OCI-LY7 (cell line): Measurements from ENCODE around the gene SEMA6B. TPM values are rescaled to one million over a fixed set of nuclear protein-coding genes. Genes with fewer than 3 reads are reported as not detected.

Source experiments
- BruUV-seq: library from RNA; stranded (reverse); fragments of 400-500 nt; replicated peaks from 2 replicates; lab custom pipeline; 2021; lab: Mats Ljungman, UMichigan
- CTCF ChIA-PET: fragments of 300-600 bp; sonication (Branson Sonifier 250); formaldehyde crosslinking; loops from one replicate; lab custom pipeline; 2022; ENCODE audit warnings: antibody characterized with exemption; ENCODE audit not compliant: unreplicated experiment; lab: Charles Lee
- POLR2A ChIA-PET: fragments of 300-600 bp; sonication (Branson Sonifier 250); formaldehyde crosslinking; loops from one replicate; lab custom pipeline; 2022; ENCODE audit warnings: antibody characterized with exemption; lab: Charles Lee
- DNase-seq: peaks from one replicate; pipeline ENCODE4 v3.0.0-alpha.2; 2015; ENCODE audit warnings: low spot score
- H2AFZ ChIP-seq: fragments of 200-600 bp; sonication (generic), shearing (Covaris generic); 2 replicates; pipeline ENCODE4 v1.6.1; 2014; ENCODE audit warnings: mild to moderate bottlenecking, antibody characterized with exemption, low read length, moderate library complexity
- H3K27ac ChIP-seq: fragments of 200-600 bp; sonication (generic); 2 replicates; pipeline ENCODE4 v1.5.1; 2014; ENCODE audit warnings: mixed run types, low read depth, mild to moderate bottlenecking, moderate library complexity, low read length, inconsistent platforms; ENCODE audit not compliant: poor library complexity, severe bottlenecking
- H3K36me3 ChIP-seq: fragments of 200-600 bp; sonication (generic); 2 replicates; pipeline ENCODE4 v1.6.1; 2014; ENCODE audit warnings: mild to moderate bottlenecking, antibody characterized with exemption, low read length, moderate library complexity, mixed read lengths; ENCODE audit not compliant: insufficient read depth
- H3K4me1 ChIP-seq: fragments of 200-600 bp; sonication (generic); 2 replicates; pipeline ENCODE4 v1.5.1; 2014; ENCODE audit warnings: mild to moderate bottlenecking, low read length; ENCODE audit not compliant: insufficient read depth, poor library complexity, severe bottlenecking
- H3K4me2 ChIP-seq: fragments of 200-600 bp; sonication (generic); 2 replicates; pipeline ENCODE4 v1.6.1; 2014; ENCODE audit warnings: mild to moderate bottlenecking, low read length
- H3K4me3 ChIP-seq: fragments of 200-600 bp; sonication (generic); 2 replicates; pipeline ENCODE4 v1.5.1; 2014; ENCODE audit warnings: mild to moderate bottlenecking, low read depth, low read length; ENCODE audit not compliant: poor library complexity, severe bottlenecking
- H3K79me2 ChIP-seq: fragments of 200-600 bp; sonication (generic); 2 replicates; pipeline ENCODE4 v1.6.1; 2016; ENCODE audit warnings: low read depth, mild to moderate bottlenecking, low read length, moderate library complexity, mixed read lengths; ENCODE audit not compliant: insufficient read depth
- H3K9me2 ChIP-seq: fragments of 200-600 bp; sonication (generic); 2 replicates; pipeline ENCODE4 v1.6.1; 2016; ENCODE audit warnings: mild to moderate bottlenecking, low read length, mixed read lengths; ENCODE audit not compliant: insufficient read depth
- H3K9me3 ChIP-seq: fragments of 200-600 bp; sonication (generic); 2 replicates; pipeline ENCODE4 v1.6.1; 2014; ENCODE audit warnings: mild to moderate bottlenecking, mixed run types, low read length, mixed read lengths
- H4K20me1 ChIP-seq: fragments of 200-600 bp; sonication (generic); 2 replicates; pipeline ENCODE4 v1.6.1; 2014; ENCODE audit warnings: mild to moderate bottlenecking, antibody characterized with exemption, low read length, moderate library complexity, mixed read lengths; ENCODE audit not compliant: insufficient read depth
- CTCF ChIP-seq: fragments of 200-600 bp; sonication (generic); conservative IDR thresholded peaks from 2 replicates; pipeline ENCODE4 v1.5.1; 2014; ENCODE audit warnings: mild to moderate bottlenecking, antibody characterized with exemption, low read length, moderate library complexity, mixed read lengths
- EZH2phosphoT487 ChIP-seq: fragments of 200-600 bp; sonication (generic); IDR thresholded peaks from 2 replicates; pipeline ENCODE4 v1.6.1; 2018; ENCODE audit warnings: low read depth, borderline replicate concordance, mild to moderate bottlenecking, mixed run types, antibody characterized with exemption, low read length, moderate library complexity, mixed read lengths
- intact Hi-C: fragments of 100-400 bp; cut with micrococcal nuclease; formaldehyde crosslinking; loops from one replicate; pipeline ENCODE4 v1.10.0; 2022; ENCODE audit not compliant: unreplicated experiment
- total RNA-seq, 2 experiments: library from RNA; depleted of rRNA in 1 of 2; stranded (reverse); fragments of >200 nt in 1 of 2; shearing (Covaris generic) in 1 of 2; gene quantifications; 2 replicates each; pipeline ENCODE4 v1.2.3, GENCODE V29; 2014 to 2022

The SEMA6B gene
- total RNA-seq, 2 experiments from 2014 or later = not detected

GRCh38 chr19:4554717-4555116 lies 4.8 kb downstream of the SEMA6B start:
- CTCF ChIA-PET = interaction anchor here (0.6 kb wide), 1 partner anchor 12 kb away, joined by 3 read pairs; no protein-coding TSS in a partner anchor
- H3K9me2 ChIP-seq = no peaks in the 10 kb centered on the region
- no peaks in the 10 kb centered on the region for H3K9me3 ChIP-seq
- no peak overlapping the region for H3K27ac ChIP-seq
- H3K36me3 ChIP-seq = no peaks in the 10 kb centered on the region
- intact Hi-C loops = no loop called here
- no peak for TF ChIP-seq CTCF
- no peak for TF ChIP-seq EZH2phosphoT487
- no peak for DNase-seq
- no peak overlapping the region for H2AFZ ChIP-seq
- H4K20me1 ChIP-seq = no peaks in the 10 kb centered on the region
- no peaks in the 10 kb centered on the region for H3K4me1 ChIP-seq
- no peaks in the 10 kb centered on the region for H3K79me2 ChIP-seq
- no peak overlapping the region for H3K4me3 ChIP-seq
- POLR2A ChIA-PET = no interaction called here
- BruUV-seq = no TSS peak
- H3K4me2 ChIP-seq = no peak overlapping the region

- no peaks in the 10 kb centered on the region for H3K4me1 ChIP-seq
- no peak overlapping the region for H3K4me2 ChIP-seq
- H2AFZ ChIP-seq = no peak overlapping the region
- no peaks in the 10 kb centered on the region for H3K9me2 ChIP-seq
- H3K9me3 ChIP-seq = no peaks in the 10 kb centered on the region
- no peak for TF ChIP-seq EZH2phosphoT487
- no peak for TF ChIP-seq CTCF
- no peak overlapping the region for H3K27ac ChIP-seq
- no peaks in the 10 kb centered on the region for H3K36me3 ChIP-seq
- no peaks in the 10 kb centered on the region for H4K20me1 ChIP-seq
- H3K79me2 ChIP-seq = no peaks in the 10 kb centered on the region
- intact Hi-C loops = no loop called here
- ChIA-PET CTCF (no interaction called here), POLR2A (no interaction called here)
- DNase-seq = no peak
- BruUV-seq = no TSS peak
- H3K4me3 ChIP-seq = no peak overlapping the region
Observed at GRCh38 chr19:4553775-4554174, 5.7 kb downstream of the SEMA6B start.

GRCh38 chr19:4553092-4553695 lies 6.3 kb downstream of the SEMA6B start:
- CTCF ChIA-PET = no interaction called here
- DNase-seq = no peak
- POLR2A ChIA-PET = no interaction called here
- BruUV-seq = no TSS peak
- Histone ChIP-seq H3K9me2 (no peaks in the 10 kb centered on the region), H2AFZ (no peak overlapping the region), H3K4me3 (no peak overlapping the region), H3K9me3 (no peaks in the 10 kb centered on the region), H3K36me3 (no peaks in the 10 kb centered on the region), H3K4me1 (no peaks in the 10 kb centered on the region), H3K4me2 (no peak overlapping the region), H3K27ac (no peak overlapping the region), H4K20me1 (no peaks in the 10 kb centered on the region), H3K79me2 (no peaks in the 10 kb centered on the region)
- intact Hi-C loops = no loop called here
- no peak for TF ChIP-seq EZH2phosphoT487
